ENCODE measurements around the gene ITGA3. TPM values are rescaled to one million over a fixed set of nuclear protein-coding genes. Genes with fewer than 3 reads are reported as not detected.
"Not testable (repeated sequence)": the region's sequence is repeated elsewhere in the genome, so short reads cannot be mapped to it uniquely, and the experiment has no call there.

Gene ITGA3
- total and polyA plus RNA-seq, 2 of the 13 experiments (the other 11 are each of a cell fraction or from before 2014, with no cell fraction given): 0.48 to 0.69 TPM

- no peaks in the 10 kb centered on the region for H3K9me3 ChIP-seq (ENCODE audit: low read length)
- 13% methylated on average over 4 of the region's 4 CpGs for WGBS (ENCODE audit: low lambda C conversion rate)
- intact Hi-C loops (cut with micrococcal nuclease; ENCODE audit: unreplicated experiment) (no loop called here), in situ Hi-C loops (cut with HindIII; ENCODE audit: extremely low pct_ligation_motif_present, low pct_unique_long_range_greater_than_20kb) (no loop called here)
- DNase-seq (ENCODE audit: low spot score) (no peak), ATAC-seq (no peak), FAIRE-seq (no peak)
- no peak overlapping the region for H3K27ac ChIP-seq (ENCODE audit: extremely low read length, insufficient read depth, low read length)
- no peak for TF ChIP-seq ZGPAT (CRISPR knock-in tag; IDR thresholded peaks at IDR 0.05)
- TF ChIP-seq ARNT (IDR thresholded peaks at IDR 0.05): no peak
- no peak for TF ChIP-seq DBP (CRISPR knock-in tag; IDR thresholded peaks at IDR 0.05; ENCODE audit: not compliant biosample characterization)
- TF ChIP-seq ZNF335 (CRISPR knock-in tag; IDR thresholded peaks at IDR 0.05): no peak
- no peak for TF ChIP-seq HOXA9 (CRISPR knock-in tag; IDR thresholded peaks at IDR 0.05; ENCODE audit: borderline replicate concordance)
- no peak for TF ChIP-seq CSRNP1 (CRISPR knock-in tag; IDR thresholded peaks at IDR 0.05)
- BruUV-seq (replicated peaks): no TSS peak
- ChIA-PET POLR2A (no interaction called here), CTCF (ENCODE audit: low intra/inter-chr PET ratio, low total read pairs) (no interaction called here)
- no peaks in the 10 kb centered on the region for H3K36me3 ChIP-seq (replicated peaks in 1 of 2; ENCODE audit: control insufficient read depth in 1 of 2, insufficient read depth in 2 of 2, low read length in 2 of 2)
- H2AFZ ChIP-seq (ENCODE audit: low read length): no peak overlapping the region
- H3K4me1 ChIP-seq (ENCODE audit: insufficient read depth, low read length): peaks cover 34% of the 10 kb centered on the region
- no peak overlapping the region for H3K4me2 ChIP-seq (ENCODE audit: low read depth, low read length)
- H3K27me3 ChIP-seq (ENCODE audit: control insufficient read depth in 1 of 2, insufficient read depth in 2 of 2, low read length in 2 of 2): peaks cover 0 to 9% of the 10 kb centered on the region in 2 experiments; a peak in 3 of 5 replicates
- H3K9ac ChIP-seq (ENCODE audit: insufficient read depth, low read depth, low read length): no peak overlapping the region
- H3K79me2 ChIP-seq (ENCODE audit: insufficient read depth, low read length): no peaks in the 10 kb centered on the region
- H3K4me3 ChIP-seq (replicated peaks in 1 of 3; ENCODE audit: insufficient read depth in 1 of 3, low read depth in 2 of 3, low read length in 3 of 3): no peak overlapping the region
- no peaks in the 10 kb centered on the region for H4K20me1 ChIP-seq (ENCODE audit: insufficient read depth, low read length)
These were observed 16.9 kb upstream of the ITGA3 start for GRCh38 chr17:50039058-50039457.

- H3K79me2 ChIP-seq (ENCODE audit: insufficient read depth, low read length); BruUV-seq (replicated peaks); H2AFZ ChIP-seq (ENCODE audit: low read length); FAIRE-seq; DNase-seq (ENCODE audit: low spot score); intact Hi-C loops (cut with micrococcal nuclease; ENCODE audit: unreplicated experiment); H3K9ac ChIP-seq (ENCODE audit: insufficient read depth, low read depth, low read length); H3K27ac ChIP-seq (ENCODE audit: extremely low read length, insufficient read depth, low read length); ATAC-seq; H3K36me3 ChIP-seq (replicated peaks in 1 of 2; ENCODE audit: control insufficient read depth in 1 of 2, insufficient read depth in 2 of 2, low read length in 2 of 2); H3K9me3 ChIP-seq (ENCODE audit: low read length); POLR2A ChIA-PET; H3K27me3 ChIP-seq (ENCODE audit: control insufficient read depth in 1 of 2, insufficient read depth in 2 of 2, low read length in 2 of 2); in situ Hi-C loops (cut with HindIII; ENCODE audit: extremely low pct_ligation_motif_present, low pct_unique_long_range_greater_than_20kb); H3K4me3 ChIP-seq (replicated peaks in 1 of 3; ENCODE audit: insufficient read depth in 1 of 3, low read depth in 2 of 3, low read length in 3 of 3); H3K4me2 ChIP-seq (ENCODE audit: low read depth, low read length); H4K20me1 ChIP-seq (ENCODE audit: insufficient read depth, low read length): not testable (repeated sequence)
- peaks cover 21% of the 10 kb centered on the region for H3K4me1 ChIP-seq (ENCODE audit: insufficient read depth, low read length)
- 69% methylated on average over 5 of the region's 5 CpGs for WGBS (ENCODE audit: low lambda C conversion rate)
- CTCF ChIA-PET (ENCODE audit: low intra/inter-chr PET ratio, low total read pairs): interaction anchor here (1.7 kb wide), 1 partner anchor 39 kb away, joined by 4 read pairs; no protein-coding TSS in a partner anchor
These were observed 15.4 kb upstream of the ITGA3 start for GRCh38 chr17:50040496-50040895.
